Activated CD8-positive, alpha-beta memory T cell treated with anti-CD3 and anti-CD28 coated beads, Interleukin-2, amount 50 U/mL, for 1 hour (primary cell): ENCODE measurements around the gene LMNTD1.
"Not testable (repeated sequence)": the region's sequence is repeated elsewhere in the genome, so short reads cannot be mapped to it uniquely, and the experiment has no call there.

Experiments used
- DNase-seq: peaks from one replicate; pipeline ENCODE4 v3.0.0-alpha.2; 2020; ENCODE audit errors: extremely low read depth

LMNTD1 gene, protein sequence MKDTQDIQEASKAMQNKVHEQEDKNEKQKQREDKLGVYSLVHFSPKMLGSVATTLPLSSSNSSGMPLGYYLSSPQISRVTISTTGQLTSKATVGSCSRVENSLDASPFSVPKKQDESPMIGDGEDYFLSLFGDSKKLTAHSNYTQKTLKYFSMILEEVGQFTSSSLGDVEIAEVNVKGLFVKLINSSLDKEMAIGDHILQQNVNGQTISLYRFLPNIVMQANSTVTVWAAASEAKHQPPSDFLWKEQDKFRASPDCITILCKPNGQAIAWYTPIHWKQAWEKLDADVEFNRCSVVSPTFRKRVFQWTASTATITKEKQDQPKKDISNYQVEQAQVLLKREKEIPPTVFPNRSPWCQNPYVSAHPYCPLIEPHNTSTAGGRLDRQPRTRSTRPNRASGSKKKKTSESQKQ

DNA sequence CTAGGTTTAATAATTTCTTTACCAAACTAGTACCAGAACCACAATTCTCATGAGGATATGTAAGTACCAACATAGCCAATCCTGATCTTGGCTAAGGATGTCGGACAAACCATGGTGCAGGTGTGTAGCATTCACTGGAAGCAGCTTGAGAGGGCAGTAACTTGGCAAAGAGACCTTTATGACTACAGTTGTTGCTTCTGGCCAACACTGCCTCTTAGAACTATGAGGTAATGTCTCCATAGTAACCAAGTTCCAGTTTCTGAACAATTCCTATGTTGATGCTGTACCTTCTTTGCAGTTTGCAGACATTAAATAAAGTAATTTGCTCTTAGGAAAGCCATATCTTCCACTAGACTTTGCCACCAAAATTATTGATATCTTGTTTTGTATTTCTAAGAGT, at the start of gene LMNTD1:
Gene LMNTD1, minus strand, starts transcription at position 186 of the 400 bp plus-strand sequence. CDS start 324 bp downstream, outside the sequence.
- DNase-seq, result no peak

DNA sequence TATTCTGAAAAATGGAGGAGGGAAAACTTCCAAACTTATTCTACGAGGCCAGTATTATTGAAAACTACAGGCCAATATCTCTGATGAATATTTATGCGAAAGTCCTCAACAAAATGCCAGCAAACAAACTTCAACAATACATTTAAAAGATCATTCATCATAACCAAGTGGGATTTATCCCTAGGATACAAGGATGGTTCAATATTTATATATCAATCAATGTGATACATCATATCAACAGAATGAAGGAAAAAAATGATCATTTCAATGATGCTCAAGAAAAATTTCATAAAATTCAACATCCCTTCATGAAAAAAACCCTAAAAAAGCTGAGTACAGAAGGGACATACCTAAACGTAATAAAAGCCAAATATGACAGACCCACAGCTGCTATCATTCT, 45.9 kb upstream of the LMNTD1 start:
- no peak for DNase-seq

DNA sequence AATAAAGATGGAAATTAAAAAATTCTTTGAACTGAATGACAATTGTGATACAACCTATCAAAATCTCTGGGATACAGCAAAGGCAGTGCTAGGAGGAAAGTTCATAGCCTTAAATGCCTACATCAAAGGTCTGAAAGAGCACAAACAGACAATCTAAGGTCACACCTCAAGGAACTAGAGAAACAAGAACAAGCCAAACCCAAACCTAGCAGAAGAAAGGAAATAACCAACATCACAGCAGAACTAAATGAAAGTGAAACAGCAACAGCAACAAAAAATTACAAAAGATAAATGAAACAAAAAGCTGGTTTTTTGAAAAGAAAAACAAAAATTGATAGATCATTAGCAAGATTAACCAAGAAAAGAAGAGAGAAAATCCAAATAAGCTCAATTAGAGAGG, 42.4 kb upstream of the LMNTD1 start:
- not testable (repeated sequence) for DNase-seq

DNA sequence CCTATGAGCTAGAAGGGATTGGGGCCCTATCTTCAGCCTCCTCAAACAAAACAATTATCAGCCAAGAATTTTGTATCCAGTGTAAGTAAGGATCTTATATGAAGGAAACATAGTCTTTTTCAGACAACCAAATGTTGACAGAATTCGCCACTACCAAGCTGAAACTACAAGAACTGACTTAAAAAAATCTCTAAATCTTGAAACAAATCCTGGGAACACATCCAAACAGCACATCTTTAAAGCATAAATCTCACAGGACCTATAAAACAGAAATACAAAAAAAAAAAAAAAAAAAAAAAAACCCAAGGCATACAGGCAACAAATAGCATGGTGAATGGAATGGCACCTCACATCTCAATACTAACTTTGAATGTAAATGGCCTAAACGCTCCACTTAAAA, 41.3 kb upstream of the LMNTD1 start:
- DNase-seq, result no peak

DNA sequence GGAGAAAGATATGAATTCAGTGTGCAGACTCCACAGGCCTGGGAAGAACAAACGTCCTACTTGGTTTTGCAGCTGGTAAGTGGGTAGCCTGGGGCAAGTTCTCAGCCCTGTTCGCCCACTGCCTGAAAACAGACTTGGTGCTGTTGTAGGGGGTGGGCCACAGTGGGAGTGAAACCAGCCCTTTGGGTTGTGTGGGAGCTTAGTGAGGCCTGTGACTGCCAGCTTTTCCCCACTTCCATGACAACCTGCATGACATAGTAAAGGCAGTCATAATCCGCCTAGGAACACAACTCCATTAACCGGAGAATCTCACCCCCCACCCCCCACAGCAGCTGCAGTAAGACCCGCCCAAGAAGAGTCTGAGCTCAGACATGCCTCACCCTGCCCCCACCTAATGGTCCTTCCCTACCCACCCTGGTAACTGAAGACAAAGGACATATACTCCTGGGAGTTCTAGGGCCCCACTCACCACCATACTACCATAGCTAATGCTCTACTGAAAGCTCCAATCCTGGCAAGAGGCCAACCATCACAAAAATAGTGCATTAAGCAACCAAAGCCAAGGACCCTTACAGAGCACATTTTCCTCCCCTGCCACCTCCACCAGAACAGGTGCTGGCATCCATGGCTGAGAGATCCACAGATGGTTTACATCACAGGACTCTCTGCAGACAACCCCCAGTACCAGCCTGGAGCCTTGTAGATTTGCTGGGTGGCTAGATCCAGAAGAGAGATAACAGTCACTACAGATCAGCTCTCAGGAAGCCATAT, 39.8 kb upstream of the LMNTD1 start:
- DNase-seq, result no peak

DNA sequence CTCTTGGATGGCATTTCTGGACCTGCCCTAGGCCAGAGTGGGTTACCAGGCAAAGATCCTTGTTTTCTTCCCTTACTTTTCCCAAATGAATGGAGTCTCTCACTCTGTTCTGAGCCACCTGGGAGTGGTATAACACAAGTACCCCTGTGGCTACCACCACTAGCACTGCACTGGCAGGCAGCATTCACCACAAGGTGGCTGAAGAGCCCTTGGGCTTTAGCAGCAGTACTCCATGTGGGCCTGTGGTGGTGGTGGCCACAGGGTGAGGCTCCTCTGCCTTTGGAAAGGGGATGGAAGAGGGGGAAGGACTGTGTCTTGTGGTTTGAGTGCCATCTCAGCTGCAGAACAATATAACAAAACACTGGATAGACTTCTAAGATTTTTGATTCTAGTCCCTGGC, 38.1 kb upstream of the LMNTD1 start:
- no peak for DNase-seq

DNA sequence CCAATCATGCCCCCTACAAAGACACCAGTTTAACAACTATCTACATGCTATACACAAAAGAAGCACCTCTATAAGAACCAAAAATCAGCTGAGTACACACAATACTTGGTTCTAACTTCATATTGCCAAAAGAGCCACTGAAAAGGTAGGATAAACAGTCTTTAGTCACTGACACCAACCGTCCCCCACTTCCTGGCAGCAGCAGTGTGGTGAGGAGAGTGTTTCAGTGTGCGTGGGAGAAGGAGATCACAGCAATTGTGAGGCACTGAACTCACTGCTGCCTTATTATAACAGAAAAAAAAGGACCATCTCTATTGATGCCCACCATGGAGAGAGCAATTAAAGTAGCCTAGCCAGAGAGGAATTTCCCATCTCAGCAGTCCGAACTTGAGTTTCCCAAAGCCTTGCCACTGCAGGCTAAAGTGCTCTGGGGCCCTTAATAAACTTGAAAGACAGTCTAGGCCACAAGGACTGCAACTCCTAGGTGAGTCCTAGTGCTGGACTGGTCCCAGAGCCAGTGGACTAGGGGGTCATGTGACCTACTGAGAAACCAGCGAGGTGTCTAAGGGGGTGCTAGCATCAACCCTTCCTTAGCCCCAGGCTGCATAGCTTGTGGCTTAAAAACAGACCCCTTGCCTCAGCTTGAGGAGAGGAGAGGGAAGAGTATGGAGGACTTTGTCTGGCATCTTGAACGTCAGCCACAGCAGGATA, 37.1 kb upstream of the LMNTD1 start:
- DNase-seq, result no peak

DNA sequence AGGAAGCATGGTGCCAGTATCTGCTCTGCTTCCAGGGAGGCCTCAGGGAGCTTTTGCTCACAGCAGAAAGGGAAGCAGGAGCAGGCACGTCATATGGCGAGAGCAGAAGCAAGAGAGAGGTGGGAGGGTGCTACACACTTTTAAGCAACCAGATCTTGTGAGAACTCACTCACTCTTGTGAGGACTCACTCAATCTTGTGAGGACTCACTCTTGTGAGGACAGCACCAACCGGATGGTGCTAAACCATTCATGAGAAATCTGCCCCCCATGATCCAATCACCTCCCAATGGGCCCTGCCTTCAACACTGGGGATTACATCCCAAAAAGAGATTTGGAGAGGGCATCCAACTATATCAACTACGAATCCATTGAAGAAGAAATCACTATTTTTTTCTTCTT, 34.3 kb upstream of the LMNTD1 start:
- DNase-seq, result no peak

DNA sequence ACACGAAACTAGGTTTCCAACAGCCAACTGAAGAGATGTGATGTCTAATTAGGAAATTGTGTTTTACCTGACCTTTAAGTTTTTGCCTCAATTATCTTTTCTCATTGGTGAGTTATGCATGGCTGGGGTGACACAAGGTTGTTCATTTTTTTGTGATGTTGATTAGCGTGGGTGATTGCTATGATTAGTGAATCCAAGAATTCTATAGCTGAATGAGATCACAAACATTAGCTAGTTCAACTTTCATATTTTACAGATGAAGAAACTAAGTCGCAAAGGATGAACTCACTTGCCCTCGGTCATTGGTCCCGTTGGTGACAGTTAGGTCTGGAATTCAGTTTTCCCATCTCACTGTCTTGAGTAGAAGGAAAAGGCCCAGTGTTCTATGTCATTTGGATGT, 32.6 kb upstream of the LMNTD1 start:
- no peak for DNase-seq

DNA sequence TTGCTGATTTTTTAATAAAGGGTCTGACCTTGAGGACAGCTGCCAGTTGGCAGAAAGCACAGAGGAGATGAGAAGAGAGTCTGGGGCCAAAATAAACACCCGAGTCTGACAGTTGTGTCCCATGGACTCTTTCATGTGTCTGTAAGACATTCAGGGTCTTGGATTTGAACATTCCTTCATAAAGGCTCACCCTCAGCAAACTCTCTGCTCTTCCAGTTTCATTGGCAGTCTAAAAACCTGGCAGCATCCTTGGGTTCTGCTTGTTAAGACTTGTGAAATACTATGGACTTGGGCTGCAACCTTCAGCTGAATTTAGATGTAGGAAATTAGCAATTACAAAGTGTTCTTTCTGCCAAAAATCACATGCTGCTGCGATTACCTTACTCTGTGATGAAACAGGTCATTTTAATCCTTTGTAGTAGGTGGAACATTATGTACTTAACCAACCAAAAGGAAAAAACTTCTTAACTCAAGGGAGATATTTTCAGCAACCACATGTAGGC, 32.0 kb upstream of the LMNTD1 start:
- no peak for DNase-seq

DNA sequence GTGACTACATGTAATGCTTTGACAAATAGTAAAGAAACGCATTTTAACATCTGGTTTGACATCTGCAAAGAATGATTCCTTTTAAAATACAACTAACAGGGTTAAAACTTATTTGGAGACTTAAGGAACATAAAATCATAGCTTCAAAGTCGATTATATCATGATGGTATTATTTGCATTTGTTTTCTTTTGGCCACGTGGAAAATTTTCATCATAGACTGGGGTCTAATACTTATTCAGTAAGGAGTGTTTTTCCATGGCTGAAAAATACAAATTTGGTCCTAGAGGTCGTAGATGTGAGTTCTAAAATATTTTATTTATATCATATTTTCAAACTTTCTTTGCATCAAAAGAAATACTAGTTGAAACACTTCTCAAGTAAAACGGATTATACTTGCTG, 31.5 kb upstream of the LMNTD1 start:
- no peak for DNase-seq

DNA sequence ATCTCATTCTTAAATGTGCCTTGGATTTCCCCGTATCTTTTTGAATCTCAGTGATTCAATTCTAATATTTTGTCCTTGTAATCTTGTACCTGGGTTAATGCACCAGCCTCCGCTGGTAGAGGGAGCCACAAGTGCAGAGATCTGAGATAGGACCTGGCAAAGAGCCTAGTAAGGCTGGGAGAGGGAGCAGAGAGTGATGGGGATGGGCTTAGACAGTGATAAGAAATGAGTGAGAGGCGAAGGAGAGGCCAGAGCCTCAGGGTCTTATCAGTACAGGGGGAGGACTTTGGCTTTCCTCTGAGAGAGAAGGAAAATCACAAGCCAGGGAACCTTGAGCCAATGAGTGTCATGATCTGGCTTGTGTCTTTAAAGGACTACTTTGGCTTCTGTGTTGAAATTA, 30.5 kb upstream of the LMNTD1 start:
- DNase-seq, result no peak

DNA sequence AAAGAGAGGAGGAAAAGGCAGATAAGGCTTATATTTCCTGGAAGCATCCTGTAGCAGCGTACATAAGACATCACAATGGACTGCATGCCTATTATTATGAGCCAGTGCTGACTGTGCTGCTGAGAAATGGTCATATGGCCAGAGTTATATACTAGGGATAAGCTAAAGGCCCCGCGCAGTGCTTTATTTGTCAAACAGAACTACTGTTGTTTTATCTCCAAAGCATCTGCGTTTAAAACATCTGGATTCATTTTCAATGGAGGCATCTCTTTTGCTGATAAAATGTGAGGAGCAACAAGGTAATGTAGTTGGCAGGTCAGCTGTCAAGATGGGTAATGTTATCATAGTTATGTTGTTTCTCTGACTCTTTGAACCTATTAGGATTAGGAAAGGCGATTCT, 28.0 kb upstream of the LMNTD1 start:
- DNase-seq, result no peak

DNA sequence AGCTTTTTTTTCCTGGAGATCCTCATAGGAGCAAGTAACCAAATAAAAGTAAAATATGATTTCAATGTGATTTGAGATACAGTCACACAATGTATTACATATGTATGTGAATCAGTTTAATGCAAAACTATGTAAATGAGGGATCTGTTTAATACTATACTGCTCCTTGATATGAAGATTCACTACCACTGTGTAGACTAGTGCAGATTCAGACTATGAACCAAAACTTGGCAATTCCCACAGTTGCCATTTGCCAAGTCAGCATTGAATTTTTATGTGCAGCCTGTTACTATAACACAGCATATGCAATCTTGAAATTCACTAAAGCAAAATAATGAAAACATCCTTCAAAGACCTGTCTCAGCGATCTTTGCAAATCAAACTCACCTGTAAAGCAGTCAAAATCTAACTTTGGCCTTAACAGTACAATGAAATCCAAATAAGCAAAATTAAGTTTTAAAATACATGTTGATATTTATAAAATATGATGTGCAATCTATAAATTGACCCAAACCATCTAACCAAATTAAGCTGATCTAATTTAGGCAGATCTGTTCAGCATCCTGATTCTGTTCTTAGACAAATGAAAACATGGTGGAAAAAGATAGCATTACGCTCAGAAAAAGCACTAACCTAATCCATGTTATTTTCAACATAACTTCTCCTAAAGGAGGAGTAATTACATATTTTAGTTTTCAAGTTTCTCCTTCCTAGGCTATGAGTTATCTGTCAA, 25.5 kb upstream of the LMNTD1 start:
- DNase-seq, result no peak

DNA sequence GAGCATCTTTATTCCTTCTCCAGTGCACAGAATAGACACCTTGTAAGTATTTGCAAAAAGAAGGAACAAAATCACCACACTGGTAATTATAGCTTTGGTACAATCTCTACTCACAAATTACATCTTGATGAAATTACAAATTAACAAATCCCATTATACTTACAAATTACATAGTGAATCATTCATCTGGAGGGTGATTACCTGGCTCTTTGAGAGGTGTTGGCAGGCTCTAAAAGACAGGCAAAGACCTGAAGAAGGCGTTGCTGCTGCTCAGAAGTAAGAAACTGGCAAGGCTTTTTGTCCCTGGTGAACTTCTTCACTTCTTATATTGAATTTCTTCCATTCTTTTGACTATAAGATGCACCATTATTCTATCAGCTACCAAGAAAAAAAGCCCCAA, 21.7 kb upstream of the LMNTD1 start:
- DNase-seq, result no peak

DNA sequence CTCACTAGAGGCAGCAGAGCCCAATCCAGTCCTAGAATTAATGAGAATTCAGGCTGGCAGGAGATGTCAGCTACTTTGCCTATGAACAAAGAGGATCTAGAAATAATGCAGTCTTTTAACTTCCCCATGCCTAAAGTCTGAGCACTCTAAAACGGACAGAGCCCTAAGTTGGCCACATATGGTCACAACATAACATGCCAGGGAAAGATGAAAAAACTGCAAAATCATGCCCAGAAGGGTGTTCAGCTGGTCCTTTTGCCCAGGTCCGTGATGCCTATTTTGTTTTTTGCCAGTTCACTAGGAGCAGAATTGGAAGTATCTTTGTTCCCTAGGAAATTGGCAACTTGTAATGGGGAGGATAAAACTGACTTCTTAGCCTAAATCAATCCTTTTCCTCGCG, 20.3 kb upstream of the LMNTD1 start:
- no peak for DNase-seq

DNA sequence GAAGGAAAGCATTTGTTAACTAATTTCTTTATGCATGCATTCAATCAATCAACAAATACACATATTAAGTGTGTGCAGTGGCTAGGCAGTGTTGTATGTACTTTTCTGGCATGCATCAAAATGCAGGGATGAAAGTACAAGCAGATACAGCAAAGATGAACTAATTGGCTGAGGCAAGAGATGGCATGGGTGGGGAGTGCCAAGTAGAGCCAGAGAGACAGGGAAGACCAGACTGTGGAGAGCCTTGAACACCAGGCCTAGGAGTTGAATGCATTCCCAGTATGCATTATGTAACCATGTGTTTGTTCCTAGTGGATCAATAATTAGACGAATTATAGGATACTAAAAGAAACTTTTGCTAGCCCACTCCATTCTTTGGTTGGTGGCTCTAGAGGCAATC, 17.3 kb upstream of the LMNTD1 start:
- DNase-seq, result no peak

DNA sequence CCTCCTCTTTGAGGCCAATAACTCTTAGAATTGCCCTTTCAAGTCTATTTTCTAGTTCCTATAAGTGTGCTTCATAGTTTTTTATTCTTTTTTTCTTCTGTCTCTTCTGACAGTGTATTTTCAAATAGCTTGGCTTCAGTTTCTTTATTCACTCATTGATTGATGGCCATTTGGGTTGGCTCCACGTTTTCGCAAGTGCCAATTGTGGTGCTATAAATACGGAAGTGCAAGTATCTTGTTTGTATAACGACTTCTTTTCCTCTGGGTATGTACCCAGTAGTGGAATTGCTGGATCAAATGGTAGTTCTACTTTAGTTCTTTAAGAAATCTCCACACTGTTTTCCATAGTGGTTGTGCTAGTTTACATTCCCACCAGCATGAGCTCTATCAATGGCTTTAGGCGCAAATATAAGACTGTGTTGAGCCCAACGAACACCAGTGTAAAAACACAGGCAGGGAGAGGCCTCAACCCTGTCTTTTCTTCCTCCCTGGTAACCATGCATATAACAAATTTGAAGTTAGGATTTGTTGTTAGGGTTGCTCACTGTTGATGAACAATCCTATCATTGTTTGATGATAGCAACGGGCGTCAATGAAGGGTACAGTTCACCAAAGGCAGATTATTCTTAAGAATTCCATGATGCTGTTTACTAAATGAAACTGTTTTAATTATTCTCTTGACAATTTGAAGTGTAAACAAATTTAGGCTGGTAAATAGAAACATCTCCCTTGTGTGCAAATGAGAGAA, 13.3 kb upstream of the LMNTD1 start:
- no peak for DNase-seq

DNA sequence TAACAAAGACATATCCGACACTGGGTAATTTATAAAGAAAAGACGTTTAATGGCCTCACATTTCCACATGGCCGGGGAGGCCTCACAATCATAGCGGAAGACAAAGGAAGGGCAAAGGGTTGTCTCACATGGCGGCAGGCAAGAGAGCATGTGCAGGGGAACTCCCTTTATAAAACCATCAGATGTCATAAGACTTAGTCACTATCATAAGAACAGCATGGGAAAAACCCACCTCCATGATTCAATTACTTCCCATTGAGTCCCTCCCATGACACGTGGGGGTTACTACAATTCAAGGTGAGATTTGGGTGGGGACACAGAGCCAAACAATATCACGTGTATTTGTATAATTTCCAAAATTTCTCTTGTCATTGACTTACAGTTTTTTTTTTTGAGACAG, 5.5 kb upstream of the LMNTD1 start:
- DNase-seq, result no peak

DNA sequence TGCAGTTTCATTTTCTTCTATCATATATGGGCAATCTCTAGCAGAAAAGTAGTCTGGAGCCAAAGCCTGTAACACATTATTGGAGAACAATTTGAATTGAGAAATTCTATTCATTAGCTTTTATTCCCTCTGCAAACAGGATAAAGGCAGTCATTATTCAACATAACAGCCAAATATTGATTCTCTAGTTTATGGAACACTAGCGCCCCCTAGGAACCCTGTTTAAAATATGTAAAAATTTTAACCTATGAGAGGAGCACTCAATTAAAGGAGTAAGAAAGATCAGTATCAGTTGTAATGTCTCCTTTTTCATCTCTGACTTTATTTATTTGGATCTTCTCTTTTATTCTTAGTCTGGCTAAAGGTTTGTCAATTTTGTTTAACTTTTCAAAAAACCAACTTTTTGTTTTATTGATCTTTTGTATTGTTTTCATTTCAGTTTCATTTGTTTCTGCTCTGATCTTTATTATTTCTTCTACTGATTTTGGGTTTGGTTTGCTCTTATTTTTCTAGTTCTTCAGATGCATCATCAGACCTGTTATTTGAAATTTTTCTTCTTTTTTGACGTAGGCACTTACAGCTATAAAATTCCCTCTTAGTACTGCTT, 4.8 kb upstream of the LMNTD1 start:
- no peak for DNase-seq

DNA sequence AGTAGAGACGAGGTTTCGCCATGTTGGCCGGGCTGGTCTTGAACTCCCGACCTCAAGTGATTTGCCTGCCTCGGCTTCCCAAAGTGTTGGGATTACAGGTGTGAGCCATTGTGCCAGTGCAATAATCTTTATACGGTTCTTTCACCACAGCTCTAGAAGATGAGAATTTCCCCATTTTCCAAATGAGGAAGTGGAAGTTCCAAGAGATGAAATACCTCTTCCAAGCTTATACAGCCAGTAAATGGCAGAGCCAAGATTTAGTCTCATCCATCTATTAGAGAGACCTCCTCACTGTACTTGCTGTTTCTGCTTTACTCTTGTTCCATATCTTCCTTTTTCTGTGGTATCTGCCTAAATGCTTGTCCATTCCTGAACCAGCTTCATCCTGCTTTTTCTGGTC, 3.1 kb upstream of the LMNTD1 start:
- DNase-seq, result no peak
